ENCODE results near the gene FIZ1.

FIZ1 gene

GRCh38 chr19:55613396-55613795 is 14.1 kb upstream of the FIZ1 start:
- no peak for DNase-seq (ENCODE audit: low read depth)

DNA sequence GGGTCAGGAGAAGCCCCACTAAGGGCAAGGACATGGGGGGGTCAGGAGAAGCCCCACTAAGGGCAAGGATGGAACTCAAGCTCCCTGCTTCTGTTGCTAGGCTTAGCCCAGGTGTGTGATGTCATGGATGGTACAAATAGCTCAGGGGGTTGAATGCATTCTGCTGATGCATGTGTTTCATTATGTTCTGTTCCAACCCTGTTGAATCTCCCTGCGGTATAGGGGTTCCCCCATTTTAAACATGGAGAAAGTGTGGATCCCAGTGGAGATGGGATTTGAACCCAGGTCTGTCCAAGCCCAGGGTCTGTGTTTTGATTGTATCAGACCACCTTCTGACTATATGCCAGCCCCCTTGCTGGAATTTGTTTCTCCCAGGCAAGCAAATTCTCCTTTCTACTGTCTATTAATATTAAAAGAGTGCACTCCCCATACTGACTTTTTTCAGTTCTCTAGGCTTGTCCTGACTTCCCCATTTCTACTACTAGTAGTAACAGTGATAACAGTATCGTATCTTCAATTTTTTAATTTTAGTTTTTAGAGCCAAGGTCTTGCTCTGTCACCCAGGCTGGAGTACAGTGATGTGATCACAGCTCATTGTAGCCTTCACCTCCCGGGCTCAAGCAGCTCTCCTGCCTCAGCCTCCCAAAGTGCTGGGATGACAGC is 12.8 kb upstream of the FIZ1 start:
- DNase-seq (ENCODE audit: low read depth) = no peak

DNA sequence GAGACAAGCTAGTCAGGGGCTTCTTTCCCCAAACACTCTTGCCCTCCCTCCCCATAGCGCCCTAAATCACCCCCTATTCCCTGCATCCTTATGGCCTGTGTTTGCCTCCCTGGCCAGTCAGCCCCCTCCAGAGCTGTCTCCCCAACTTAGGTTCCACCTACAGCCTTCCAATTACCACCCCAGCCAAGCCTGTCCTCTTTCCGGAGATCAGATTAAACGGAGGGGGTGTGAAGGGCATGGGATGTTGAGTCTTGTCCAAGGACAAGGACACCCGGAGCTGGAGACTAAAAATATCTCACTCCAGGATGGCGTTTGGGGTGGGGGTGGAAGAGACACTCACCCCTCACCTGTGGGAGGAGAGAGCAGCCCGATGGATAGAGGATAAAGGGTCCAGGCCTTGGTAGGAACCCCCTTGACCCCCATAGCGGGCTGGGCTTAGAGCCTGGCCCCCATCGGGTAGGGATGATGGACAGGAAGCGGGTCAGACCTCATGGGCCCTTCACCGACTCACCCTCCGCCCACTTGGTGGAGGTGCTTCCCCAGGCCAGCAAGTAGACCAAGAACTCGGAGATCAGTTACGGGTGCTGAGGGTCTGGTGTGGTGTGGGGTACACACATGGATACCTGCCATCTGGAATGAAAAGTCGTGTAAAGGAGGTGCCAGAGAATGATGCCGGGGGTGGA is 12.1 kb upstream of the FIZ1 start:
- no peak for DNase-seq (ENCODE audit: low read depth)

DNA sequence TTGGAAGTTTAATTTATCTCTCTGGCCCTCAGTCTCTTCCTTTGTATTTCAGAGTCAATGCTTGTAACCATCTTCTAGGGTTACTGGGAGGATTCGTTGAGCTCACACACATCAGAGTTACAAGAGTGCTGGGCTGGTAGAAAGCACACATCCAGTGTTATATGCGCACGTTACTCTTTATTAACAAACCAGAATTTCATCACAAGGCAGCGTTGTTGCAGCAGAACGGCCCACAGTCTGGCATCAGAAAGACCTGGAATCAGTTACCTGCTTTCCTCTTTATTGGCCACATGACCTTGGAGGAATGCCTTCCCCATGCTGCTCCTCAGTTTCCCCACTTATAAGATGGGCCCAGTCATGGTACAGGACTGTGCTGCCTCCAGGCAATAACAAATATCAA is 10.0 kb upstream of the FIZ1 start:
- DNase-seq (ENCODE audit: low read depth) = no peak

DNA sequence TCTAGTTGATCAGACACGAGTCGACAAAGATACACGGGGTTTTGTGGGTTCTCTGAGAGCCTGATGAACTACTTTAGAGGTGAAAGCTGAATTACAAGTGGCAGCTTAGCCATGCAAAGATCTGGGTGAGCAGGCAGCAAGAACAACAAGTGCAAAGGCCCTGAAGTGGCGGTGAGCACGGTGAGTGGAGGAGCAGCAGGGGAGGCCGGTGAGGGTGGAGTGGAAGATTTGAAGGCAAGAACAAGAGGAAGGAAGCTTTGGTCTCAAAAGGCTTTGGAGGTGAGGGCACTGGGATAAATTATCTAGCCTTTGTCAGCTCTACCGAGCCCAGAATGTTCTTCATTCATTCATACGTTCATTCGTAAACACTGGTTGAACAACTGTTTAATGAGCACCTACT is 7.5 kb upstream of the FIZ1 start:
- DNase-seq (ENCODE audit: low read depth) = no peak

DNA sequence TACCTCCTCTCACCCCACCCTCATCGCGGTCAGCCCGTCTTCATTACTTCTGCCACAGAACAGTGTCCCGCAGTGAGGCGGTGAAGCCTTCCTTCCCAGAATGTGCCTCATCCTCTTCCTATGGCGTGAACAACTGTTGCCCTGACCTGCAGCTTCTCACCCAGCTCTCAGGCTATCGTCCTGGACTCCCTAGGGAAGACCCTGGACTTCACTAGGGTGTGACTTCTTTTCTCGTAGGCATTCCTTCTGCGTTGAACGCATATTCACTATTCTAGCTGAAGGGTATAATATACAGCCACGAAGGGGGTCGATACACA is 7.1 kb upstream of the FIZ1 start:
- no peak for DNase-seq (ENCODE audit: low read depth)

DNA sequence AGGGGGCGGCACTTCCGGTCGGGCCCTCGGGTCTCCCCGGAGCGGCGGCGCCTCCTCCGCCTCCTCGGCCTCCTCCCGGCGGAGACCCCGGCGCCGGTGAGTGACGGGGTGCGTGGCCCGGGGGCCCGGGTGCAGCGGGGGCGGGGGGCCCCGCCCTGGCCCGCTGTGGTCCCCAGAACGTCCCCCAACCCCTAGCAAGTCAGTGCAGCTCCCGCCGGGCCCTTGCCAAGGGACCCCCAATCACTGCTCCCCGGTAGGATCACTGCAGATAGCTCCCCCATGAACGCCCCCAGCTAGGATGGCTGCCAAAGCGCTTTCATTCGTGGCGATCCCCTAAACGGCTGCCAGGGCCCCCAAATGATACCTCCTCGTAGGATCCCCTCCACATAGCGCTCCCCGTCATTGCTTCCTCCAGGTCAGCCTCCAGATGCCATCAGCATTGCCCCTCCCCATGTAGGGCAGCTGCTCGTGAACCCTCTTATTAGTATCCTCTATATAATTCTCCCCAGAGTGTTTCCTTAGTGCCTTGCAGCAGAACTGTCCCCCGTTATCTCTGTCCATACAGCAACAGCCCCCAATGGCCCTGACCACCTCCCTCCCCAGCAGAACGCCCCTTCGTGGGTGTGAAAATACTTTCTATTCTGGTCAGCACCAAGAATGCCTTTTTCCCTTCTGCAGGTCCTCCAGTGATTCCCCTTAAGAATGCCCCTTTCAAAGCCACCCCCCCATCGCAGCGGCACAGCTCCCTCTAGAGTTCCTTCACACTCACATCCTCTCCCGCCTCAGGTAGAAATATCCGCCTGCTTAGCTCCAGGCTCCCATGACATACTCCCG is 6.5 kb upstream of the FIZ1 start, which contains the start of gene ZNF865:
Gene ZNF865 (plus strand): TSS at position 11 of the 834 bp plus-strand sequence. CDS start 7,972 bp downstream, outside the sequence.
- DNase-seq (ENCODE audit: low read depth) = peak; percentile 59

- DNase-seq (ENCODE audit: low read depth) = peak; percentile 97
Observed at GRCh38 chr19:55605207-55605636, 5.9 kb upstream of the FIZ1 start.

DNA sequence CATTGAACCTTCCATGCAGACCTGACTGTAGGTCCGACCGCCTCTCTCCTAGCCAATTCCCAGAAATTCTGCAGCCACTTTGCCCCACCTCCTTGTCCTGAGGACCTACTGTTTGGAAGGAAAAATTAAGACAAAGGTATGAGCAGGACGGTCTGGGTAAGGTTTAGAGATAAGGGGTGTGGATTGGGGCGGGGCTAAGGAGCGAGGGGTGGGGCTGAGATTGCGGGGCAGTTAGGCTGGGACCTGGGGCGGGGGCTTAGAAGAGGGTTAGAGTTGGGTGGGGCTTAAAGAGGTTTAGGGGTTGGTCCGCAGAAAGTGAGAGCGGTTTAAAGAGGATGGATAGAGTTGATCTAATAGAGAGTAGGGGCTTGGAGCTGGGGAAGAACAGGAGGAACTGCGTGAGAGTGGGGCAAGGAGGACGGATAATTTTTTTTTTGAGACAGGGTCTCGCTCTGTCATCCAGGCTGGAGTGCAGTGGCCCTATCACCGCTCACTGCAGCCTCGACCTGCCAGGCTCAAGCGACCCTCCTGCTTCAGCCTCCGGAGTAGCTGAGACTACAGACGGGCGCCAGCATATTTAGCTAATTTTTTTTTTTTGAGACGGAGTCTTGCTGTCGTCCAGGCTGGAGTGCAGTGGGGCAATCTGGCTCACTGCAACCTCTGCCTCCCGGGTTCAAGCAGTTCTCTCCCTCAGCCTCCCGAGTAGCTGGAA is 4.4 kb upstream of the FIZ1 start:
- DNase-seq (ENCODE audit: low read depth) = no peak

GRCh38 chr19:55603115-55603514 is 3.8 kb upstream of the FIZ1 start:
- no peak for DNase-seq (ENCODE audit: low read depth)

DNA sequence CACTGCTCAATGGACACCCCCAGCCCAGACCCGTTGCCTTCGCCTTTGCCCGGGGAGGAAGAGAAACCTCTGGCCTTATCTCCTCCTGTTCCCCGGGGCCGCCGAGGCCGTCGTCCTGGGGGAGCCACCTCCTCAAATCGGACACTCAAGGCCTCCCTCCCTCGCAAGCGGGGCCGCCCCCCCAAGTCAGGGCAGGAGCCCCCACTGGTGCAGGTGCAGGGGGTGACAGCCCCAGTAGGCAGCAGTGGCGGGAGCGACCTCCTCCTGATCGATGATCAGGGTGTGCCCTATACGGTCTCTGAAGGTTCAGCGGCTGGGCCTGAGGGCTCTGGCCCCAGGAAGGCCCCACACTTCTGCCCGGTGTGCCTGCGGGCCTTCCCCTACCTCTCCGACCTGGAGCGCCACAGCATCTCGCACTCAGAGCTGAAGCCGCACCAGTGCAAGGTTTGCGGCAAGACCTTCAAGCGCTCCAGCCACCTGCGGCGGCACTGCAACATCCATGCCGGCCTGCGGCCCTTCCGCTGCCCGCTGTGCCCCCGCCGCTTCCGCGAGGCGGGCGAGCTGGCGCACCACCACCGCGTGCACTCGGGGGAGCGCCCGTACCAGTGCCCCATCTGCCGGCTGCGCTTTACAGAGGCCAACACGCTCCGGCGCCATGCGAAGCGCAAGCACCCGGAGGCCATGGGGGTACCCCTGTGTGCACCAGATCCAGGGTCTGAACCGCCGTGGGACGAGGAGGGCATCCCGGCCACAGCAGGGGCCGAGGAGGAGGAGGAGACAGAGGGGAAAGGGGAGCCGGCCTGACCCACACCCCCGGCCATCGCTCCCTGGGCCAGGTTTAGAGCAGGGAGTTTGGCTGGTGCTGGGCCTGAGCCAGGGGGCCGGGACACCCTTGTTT is 3.0 kb upstream of the FIZ1 start:
- no peak for DNase-seq (ENCODE audit: low read depth)

DNA sequence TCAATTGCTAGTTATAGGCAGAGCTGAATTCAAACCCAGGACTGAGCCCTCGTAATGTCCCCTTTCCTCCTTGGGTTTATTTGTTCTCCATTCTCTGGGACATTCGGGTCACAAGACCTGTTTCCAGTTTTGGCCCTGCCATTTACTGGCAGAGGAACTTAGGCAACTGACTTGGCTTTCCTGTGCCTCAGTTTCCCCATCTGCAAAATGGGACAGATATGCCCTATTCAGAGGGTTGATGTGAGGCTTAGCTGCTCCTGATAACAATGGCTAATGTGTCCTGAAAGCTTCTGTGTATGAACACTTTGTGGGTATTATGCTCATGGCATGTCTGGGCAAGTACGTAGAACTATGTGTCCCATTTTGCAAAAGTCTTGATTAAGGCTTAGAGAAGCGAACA is 1.8 kb upstream of the FIZ1 start:
- no peak for DNase-seq (ENCODE audit: low read depth)

DNA sequence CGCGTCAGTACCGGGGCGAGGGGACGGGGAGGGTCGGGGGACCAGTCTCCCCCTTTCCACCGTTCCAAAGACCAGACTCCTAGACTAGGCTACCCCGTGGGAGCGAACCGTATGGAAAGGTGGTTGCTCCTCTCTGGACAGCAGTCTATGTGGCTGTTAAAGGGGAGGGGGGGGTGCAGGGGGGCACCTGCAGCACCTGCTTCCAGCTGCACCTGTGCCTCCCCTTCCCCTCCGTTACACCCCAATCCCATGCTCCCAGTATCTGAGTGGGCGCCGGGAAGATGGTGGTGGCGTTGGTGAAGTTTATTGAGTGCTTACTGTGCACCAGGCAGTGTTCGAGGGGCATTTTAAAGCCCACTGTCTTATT is 1.3 kb upstream of the FIZ1 start:
- no peak for DNase-seq (ENCODE audit: low read depth)

DNA sequence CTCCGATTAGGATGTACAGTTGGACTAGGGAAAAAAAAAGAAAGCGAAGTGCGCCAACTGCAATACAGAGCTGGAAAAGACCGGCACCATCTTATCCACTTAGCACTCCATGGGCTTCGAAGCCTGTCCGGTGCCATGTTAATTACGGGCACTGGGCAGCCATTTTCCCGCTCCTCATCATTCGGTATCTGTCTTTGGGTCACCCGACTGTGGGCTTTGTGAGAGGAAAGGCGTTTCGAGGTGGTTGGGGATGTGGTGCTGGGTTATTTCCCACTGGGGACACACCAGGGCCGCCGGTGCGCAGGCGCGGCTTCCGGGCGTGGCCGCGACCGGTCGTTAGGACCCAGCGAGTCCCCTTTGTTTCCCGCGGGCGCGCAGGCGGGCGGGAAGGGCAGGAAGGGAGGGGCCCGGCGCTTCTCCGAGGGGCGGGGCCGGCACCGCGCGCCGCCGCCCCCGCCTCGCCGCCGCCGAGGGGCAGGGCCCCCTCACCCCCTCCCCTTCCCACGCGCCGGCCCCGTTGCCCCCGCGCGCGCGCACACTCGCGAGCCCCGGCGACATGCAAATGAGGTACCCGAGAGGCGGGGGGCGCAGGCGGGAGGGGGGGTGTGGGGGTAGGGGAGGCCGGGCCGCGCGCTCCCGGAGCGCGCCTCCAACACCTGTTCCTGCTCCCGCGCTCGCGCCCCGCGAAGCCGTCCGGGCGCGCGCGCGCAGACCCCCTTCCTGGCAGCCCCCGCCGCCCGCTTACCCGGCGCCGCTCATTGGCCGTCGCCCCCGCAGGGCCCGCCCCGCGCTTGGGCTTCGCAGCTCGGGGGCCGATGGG is 735 bp upstream of the FIZ1 start, which contains the start of gene ZNF524:
Gene ZNF524 (plus strand): TSS at position 447 of the 820 bp plus-strand sequence. CDS start 1,825 bp downstream, outside the sequence.
- peak; percentile 71 for DNase-seq (ENCODE audit: low read depth)

GRCh38 chr19:55598719-55599467 is 424 bp downstream of the FIZ1 start:
- DNase-seq (ENCODE audit: low read depth) = peak; percentile 82

DNA sequence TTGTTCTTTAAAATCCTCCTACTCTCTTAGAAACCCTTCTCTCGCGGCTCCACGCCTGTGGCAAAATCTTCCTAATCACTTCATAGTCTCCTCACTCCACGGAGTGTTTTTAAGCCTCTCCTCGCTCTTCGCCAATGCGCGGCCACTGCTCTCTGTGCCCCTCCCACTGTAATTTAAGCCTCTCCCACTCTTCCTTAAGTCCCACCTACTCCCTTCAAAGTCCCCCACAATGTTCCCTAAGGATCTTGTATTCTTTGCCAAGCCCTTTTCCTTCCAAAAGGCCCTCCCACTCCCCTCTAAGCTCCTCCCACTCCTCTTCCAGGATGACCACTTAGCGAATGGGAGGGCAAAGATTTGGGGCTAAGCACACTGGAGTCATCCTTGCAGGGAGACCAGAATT is 1.3 kb downstream of the FIZ1 start:
- DNase-seq (ENCODE audit: low read depth) = no peak

GRCh38 chr19:55597501-55597921 is 1.8 kb downstream of the FIZ1 start:
- DNase-seq (ENCODE audit: low read depth) = no peak

DNA sequence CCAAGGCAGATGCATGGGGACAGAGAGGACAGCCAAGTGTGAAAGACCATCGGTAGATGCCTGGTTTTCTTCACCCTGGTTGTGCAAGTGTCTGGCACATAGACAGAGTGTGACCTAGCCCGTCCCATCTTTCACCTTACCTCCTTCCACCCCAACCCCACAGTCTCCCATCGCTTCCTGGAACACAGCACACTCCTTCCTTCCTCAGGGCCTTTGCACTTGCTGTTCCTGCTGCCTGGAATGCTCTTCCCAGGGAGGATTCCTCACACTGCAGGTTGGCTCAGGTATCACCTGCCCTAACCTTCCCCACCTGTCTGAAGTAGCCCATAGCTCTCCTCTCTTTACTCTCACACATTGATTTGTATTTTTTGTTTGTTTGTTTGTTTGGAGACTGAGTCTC is 3.0 kb downstream of the FIZ1 start:
- no peak for DNase-seq (ENCODE audit: low read depth)

DNA sequence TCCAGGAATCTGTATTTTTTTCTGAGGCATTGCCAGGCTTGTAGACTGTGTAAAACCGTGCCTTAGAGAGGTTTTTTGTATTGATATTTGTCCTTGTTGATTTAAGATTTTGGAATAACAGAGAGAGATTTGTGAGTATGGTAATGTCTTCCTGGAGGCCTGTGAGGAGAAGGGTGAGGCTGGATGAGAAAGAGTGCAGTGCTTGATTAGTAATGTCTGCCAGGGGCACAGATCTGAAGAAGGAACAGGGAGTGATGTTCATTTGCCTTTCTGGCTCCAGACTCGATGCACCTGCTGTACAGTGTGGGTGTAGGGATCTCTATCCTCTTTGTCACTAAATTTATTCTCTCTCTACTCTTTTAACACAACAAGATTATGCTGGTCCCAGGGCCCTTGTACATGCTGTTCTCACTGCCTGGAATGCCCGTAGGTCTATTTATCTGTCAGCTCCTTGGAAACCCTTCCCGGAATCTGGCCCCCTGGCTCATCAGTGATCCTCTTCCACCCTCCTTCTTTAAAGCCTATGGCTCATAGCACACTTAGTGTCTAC is 4.2 kb downstream of the FIZ1 start:
- DNase-seq (ENCODE audit: low read depth) = no peak

Data from activated T-cell treated with anti-CD3 and anti-CD28 coated beads for 1 hour (primary cell).